Stomach (tissue), 4 donors: ENCODE data around the gene RALGAPA2.

ENCODE experiments used
- CTCF ChIP-seq, 7 experiments: fragments of 450-650 bp in 4 of 7; fragments of 200-600 bp in 3 of 7; sonication (generic) in 3 of 7; IDR thresholded peaks; one replicate each; pipeline ENCODE4 v1.5.1; 2016 to 2019; ENCODE audit warnings: antibody characterized with exemption in 7 of 7, control low read depth in 2 of 7, mild to moderate bottlenecking in 1 of 7
- EP300 ChIP-seq: sonication (generic); formaldehyde crosslinking; IDR thresholded peaks from one replicate; pipeline ENCODE4 v1.6.1; 2017; ENCODE audit warnings: antibody characterized with exemption
- POLR2A ChIP-seq, 4 donors: fragments of 450-650 bp; IDR thresholded peaks; one replicate each; pipeline ENCODE4 v1.6.1; 2016; ENCODE audit warnings: antibody characterized with exemption in 4 of 4, control low read depth in 2 of 4, mild to moderate bottlenecking in 1 of 4, moderate library complexity in 1 of 4
- POLR2AphosphoS5 ChIP-seq, 3 donors: sonication (generic); formaldehyde crosslinking; IDR thresholded peaks; one replicate each; pipeline ENCODE4 v1.6.1; 2016; ENCODE audit warnings: antibody characterized with exemption in 3 of 3

GRCh38 chr20:20683481-20684321, 28.7 kb downstream of the RALGAPA2 start:
- TF ChIP-seq CTCF (IDR thresholded peaks at IDR 0.05) = no peak
- no peak for TF ChIP-seq POLR2A (IDR thresholded peaks at IDR 0.05)
- TF ChIP-seq POLR2AphosphoS5 (IDR thresholded peaks at IDR 0.05) = no peak
- no peak for TF ChIP-seq EP300
